Upper lobe of right lung (tissue), 1 donor: ENCODE measurements around the gene STPG1. TPM values are rescaled to one million over a fixed set of nuclear protein-coding genes. Genes with fewer than 3 reads are reported as not detected.

ENCODE experiments used
- ATAC-seq: fragments of 200-7000 bp; cut with Tn5 transposase; one replicate; pipeline ENCODE4 v1.9.1; 2020; ENCODE audit warnings: mild to moderate bottlenecking, moderate library complexity
- DNase-seq: peaks from one replicate; pipeline ENCODE4 v3.0.0-alpha.2; 2020
- H3K27ac ChIP-seq: fragments of 200-600 bp; one replicate; pipeline ENCODE4 v1.8.0; 2022
- H3K27me3 ChIP-seq: fragments of 200-600 bp; one replicate; pipeline ENCODE4 v1.8.0; 2022; ENCODE audit warnings: mild to moderate bottlenecking
- H3K36me3 ChIP-seq: fragments of 200-600 bp; one replicate; pipeline ENCODE4 v1.8.0; 2022
- H3K4me1 ChIP-seq: fragments of 200-600 bp; one replicate; pipeline ENCODE4 v1.8.0; 2022
- H3K4me3 ChIP-seq: fragments of 200-600 bp; one replicate; pipeline ENCODE4 v1.8.0; 2022; ENCODE audit warnings: mild to moderate bottlenecking
- H3K9me3 ChIP-seq: fragments of 200-600 bp; one replicate; pipeline ENCODE4 v1.8.0; 2022
- intact Hi-C: fragments of 100-400 bp; cut with DNase I; formaldehyde crosslinking; loops from one replicate; pipeline ENCODE4 v1.11.0; 2022
- total RNA-seq: library from RNA; stranded (reverse); fragmentation: NEBNext Ultra II Directional; extraction: Animal tissue kit (Norgen Biotek cat#: 25700); gene quantifications from one replicate; pipeline ENCODE4 v1.2.1, GENCODE V29; 2021
- TF ChIP-seq, protein P1 (sequence below): fragments of 200-600 bp; IDR thresholded peaks from one replicate; pipeline ENCODE4 v1.8.0; 2022; ENCODE audit warnings: antibody characterized with exemption
- donor health status: DM: no; HTN: yes; CAD: no; lungs with severe emphysema.

The STPG1 gene
- total RNA-seq, 1 donor from 2014 or later: 8.6 TPM

DNA sequence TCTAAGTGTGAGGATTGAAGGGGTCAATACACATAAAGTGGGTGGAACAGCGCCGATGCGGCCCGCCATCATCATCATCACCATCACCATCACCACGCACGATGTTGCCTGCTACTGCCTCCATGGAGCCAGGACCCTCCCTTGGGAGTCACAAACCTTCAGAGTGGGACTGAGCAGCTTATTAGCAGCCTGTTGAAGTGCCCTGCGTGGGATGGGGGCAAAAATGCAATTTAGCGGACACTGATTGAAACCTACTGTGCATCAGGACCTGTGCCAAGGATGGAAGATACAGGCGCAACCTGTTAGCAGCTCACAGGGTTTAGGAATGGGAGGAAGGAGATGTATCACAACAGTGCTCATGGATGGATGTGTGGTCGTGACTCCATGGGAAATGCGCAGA, 26.7 kb downstream of the STPG1 start:
- no peak for ATAC-seq
- no peak overlapping the region for H3K27ac ChIP-seq
- no peak overlapping the region for H3K4me3 ChIP-seq
- H3K9me3 ChIP-seq: no peaks in the 10 kb centered on the region
- intact Hi-C loops: no loop called here
- no peaks in the 10 kb centered on the region for H3K27me3 ChIP-seq
- peaks cover 21% of the 10 kb centered on the region for H3K4me1 ChIP-seq
- no peaks in the 10 kb centered on the region for H3K36me3 ChIP-seq
- TF ChIP-seq, protein P1, sequence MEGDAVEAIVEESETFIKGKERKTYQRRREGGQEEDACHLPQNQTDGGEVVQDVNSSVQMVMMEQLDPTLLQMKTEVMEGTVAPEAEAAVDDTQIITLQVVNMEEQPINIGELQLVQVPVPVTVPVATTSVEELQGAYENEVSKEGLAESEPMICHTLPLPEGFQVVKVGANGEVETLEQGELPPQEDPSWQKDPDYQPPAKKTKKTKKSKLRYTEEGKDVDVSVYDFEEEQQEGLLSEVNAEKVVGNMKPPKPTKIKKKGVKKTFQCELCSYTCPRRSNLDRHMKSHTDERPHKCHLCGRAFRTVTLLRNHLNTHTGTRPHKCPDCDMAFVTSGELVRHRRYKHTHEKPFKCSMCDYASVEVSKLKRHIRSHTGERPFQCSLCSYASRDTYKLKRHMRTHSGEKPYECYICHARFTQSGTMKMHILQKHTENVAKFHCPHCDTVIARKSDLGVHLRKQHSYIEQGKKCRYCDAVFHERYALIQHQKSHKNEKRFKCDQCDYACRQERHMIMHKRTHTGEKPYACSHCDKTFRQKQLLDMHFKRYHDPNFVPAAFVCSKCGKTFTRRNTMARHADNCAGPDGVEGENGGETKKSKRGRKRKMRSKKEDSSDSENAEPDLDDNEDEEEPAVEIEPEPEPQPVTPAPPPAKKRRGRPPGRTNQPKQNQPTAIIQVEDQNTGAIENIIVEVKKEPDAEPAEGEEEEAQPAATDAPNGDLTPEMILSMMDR: no peak
- no peak for DNase-seq

DNA sequence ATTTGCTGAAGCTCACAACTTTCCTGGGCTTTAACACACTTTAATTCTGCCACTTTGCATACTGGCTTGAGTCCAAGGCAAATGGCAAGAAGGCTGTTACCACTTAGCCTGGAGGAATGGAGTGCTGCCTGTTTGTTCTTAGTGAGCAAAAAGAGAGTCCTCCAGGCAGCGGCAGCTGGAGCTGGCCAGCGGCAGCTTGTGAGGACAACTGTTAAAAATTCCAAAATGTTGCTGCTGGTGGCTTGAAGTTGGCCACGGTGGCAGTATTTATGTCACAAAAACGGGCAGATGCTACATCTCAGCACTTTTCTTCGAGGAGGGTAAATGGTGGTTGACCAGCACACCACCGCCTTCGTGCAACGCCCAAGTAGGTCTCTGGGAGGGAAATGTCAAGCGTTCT, 27.3 kb downstream of the STPG1 start:
- intact Hi-C loops: no loop called here
- Histone ChIP-seq H3K27ac (no peak overlapping the region), H3K4me1 (peaks cover 15% of the 10 kb centered on the region), H3K36me3 (no peaks in the 10 kb centered on the region), H3K4me3 (no peak overlapping the region), H3K9me3 (no peaks in the 10 kb centered on the region), H3K27me3 (no peaks in the 10 kb centered on the region)
- TF ChIP-seq, protein P1: no peak
- no peak for DNase-seq
- ATAC-seq: peak; percentile 48

DNA sequence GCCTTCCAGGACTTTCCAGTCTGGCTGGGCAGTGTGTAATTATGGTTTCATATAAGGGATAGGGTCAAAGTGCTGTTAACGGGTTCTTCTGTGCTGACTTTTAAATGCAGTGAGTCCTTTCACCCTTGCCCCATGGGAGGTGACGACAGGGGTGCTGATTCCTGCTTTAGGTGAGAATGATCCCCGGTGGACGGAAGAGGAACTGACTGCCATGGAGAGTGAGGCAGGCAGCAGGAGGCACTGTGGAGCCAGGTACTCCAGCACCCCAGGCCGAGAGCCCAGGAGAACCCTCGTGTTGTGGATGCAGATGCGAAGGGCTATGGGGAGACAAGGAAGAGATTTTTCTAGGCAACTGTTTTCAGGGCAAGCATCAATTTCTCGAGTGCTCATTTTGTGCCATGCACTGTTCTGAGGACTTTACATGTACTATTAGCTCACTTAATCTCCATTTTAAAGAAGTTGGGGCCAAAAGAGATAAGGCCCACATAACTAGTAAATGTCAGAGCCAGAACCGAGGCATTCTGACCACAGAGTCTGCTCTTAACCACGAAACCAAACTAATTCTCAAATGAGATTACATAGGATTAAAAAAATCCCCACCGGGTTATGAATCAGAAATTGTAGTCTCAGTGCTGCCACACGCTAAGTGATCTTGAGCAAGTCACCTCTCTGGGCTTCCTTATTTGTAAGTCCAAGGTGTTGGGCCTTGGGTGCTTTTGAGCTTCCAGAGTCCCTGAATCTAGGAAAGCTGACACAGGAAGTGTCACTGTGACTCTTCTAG, 28.2 kb downstream of the STPG1 start:
- no peak overlapping the region for H3K27ac ChIP-seq
- no peak overlapping the region for H3K4me3 ChIP-seq
- peaks cover 15% of the 10 kb centered on the region for H3K4me1 ChIP-seq
- DNase-seq (no peak), ATAC-seq (peak; percentile 5)
- H3K36me3 ChIP-seq: no peaks in the 10 kb centered on the region
- H3K27me3 ChIP-seq: no peaks in the 10 kb centered on the region
- TF ChIP-seq, protein P1: peak; percentile 25
- intact Hi-C loops: no loop called here
- H3K9me3 ChIP-seq: no peaks in the 10 kb centered on the region

DNA sequence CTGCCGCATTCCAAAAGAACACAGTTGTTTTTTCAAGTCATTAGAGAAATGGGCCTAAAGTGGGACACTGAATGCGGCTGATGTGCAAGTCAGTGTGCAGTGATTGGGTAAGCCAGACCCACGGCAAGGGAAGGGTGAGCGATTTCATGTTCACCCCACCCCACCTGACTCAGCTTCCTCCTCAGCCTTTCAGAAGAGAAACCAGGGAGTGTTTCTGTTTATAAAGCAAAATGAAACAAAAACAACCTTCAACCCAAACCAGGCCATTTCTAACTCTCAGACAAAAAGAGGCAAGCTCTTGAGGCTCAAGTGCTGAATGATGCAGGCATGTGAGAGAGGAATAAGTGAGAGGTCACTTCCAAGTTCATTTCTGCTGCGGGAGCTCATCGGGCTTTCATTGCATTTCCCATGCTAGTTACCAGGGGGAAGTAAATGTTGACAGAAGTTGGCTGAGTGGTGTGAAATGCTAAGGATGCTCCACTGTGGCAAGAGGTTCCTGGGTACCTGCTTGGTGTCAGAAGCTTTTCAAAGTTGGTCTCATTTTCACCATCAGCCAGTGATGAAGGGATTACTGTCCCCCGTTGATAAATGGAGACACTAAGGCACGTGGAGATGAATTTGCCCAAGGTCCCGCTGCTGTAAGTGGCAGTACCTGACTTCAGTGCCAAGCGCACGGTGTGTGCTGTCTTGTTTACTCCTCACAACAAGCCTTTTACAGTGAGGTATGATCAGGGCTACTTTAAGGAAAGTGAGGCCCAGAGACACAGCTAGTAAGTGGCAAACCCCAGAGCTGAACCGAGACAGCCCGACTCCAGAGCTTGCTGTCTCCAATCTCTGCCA, 29.1 kb downstream of the STPG1 start:
- ATAC-seq (peak; percentile 86), DNase-seq (no peak)
- TF ChIP-seq, protein P1: no peak
- no peaks in the 10 kb centered on the region for H3K9me3 ChIP-seq
- H3K4me1 ChIP-seq: peaks cover 15% of the 10 kb centered on the region
- H3K4me3 ChIP-seq: peak overlapping the region; percentile 13
- peak overlapping the region; percentile 69 for H3K27ac ChIP-seq
- H3K27me3 ChIP-seq: no peaks in the 10 kb centered on the region
- intact Hi-C loops: no loop called here
- H3K36me3 ChIP-seq: peaks cover under 1% of the 10 kb centered on the region

DNA sequence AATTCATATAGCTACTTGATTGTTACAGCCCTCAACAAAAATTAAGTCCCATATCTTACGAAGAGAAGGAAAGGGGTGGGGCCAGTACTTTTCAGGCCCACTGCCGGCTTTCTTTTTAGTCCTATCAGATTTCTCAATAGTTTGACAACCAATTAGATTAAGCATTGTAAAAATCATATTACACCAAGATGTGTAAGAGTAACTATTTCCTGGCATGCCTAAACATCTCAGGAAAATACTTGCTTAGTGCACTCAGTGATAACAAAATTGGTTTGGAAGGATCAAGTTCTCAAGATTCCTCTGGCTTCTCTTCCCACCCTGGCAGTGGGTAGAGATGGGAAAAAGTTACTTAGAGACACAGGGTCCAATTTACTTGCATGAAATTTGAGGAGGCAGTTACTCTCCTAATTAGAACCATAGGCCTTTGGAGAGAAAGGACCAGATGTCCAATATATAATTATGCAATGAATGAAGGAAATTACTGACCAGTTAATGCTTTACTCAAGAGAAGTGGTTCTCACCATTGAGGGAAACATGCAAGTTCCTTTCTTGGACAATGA, 30.1 kb downstream of the STPG1 start:
- peaks cover 10% of the 10 kb centered on the region for H3K36me3 ChIP-seq
- DNase-seq: no peak
- no peaks in the 10 kb centered on the region for H3K9me3 ChIP-seq
- H3K27ac ChIP-seq: no peak overlapping the region
- ATAC-seq: no peak
- intact Hi-C loops: no loop called here
- peaks cover 15% of the 10 kb centered on the region for H3K4me1 ChIP-seq
- no peak overlapping the region for H3K4me3 ChIP-seq
- no peaks in the 10 kb centered on the region for H3K27me3 ChIP-seq
- TF ChIP-seq, protein P1: no peak
